NCI-H2171 treated with DMSO at 0.1 percent for 48 hours (cell line): Measurements from ENCODE around the gene EOMES.
A peak's percentile ranks its signal among the peaks of the same experiment; 100 is the strongest.
"Not testable (repeated sequence)": the region's sequence is repeated elsewhere in the genome, so short reads cannot be mapped to it uniquely, and the experiment has no call there.

ENCODE experiments used
- DNase-seq: peaks from one replicate; lab custom pipeline; 2025; lab: John Stamatoyannopoulos, UW

The EOMES gene

GRCh38 chr3:27721717-27722564 is at the start of gene EOMES:
Gene EOMES (minus strand): TSS chr3:27722323. CDS start chr3:27722294, 29 bp downstream.
- DNase-seq = peak; percentile 77

- not testable (repeated sequence) for DNase-seq
These were observed 48.3 kb upstream of the EOMES start for GRCh38 chr3:27770384-27770783.

- DNase-seq = no peak
These were observed 44.9 kb upstream of the EOMES start for GRCh38 chr3:27767000-27767399.

- no peak for DNase-seq
These were observed 36.0 kb upstream of the EOMES start for GRCh38 chr3:27758083-27758482.

- DNase-seq = no peak
These were observed 34.8 kb upstream of the EOMES start for GRCh38 chr3:27756877-27757276.

GRCh38 chr3:27752926-27753325 is 30.8 kb upstream of the EOMES start:
- no peak for DNase-seq

GRCh38 chr3:27749643-27750042 is 27.5 kb upstream of the EOMES start:
- no peak for DNase-seq

GRCh38 chr3:27746838-27747237 is 24.7 kb upstream of the EOMES start:
- peak; percentile 80 for DNase-seq

GRCh38 chr3:27740854-27741253 is 18.7 kb upstream of the EOMES start:
- no peak for DNase-seq

- no peak for DNase-seq
These were observed 15.0 kb upstream of the EOMES start for GRCh38 chr3:27737091-27737490.

- no peak for DNase-seq
These were observed 8.9 kb upstream of the EOMES start for GRCh38 chr3:27730774-27731659.

- DNase-seq = peak; percentile 13
These were observed 7.9 kb upstream of the EOMES start for GRCh38 chr3:27729748-27730611.

- DNase-seq = no peak
These were observed 7.2 kb upstream of the EOMES start for GRCh38 chr3:27729325-27729724.

- DNase-seq = peak; percentile 6
These were observed 6.3 kb upstream of the EOMES start for GRCh38 chr3:27728195-27729087.

GRCh38 chr3:27726240-27726639 is 4.1 kb upstream of the EOMES start:
- DNase-seq = no peak

GRCh38 chr3:27724459-27725197 is 2.5 kb upstream of the EOMES start:
- peak; percentile 19 for DNase-seq

- no peak for DNase-seq
These were observed 1.8 kb upstream of the EOMES start for GRCh38 chr3:27723815-27724458.

- no peak for DNase-seq
These were observed 1.3 kb upstream of the EOMES start for GRCh38 chr3:27723456-27723814.

- DNase-seq = no peak
These were observed 900 bp upstream of the EOMES start for GRCh38 chr3:27723001-27723445.
